Testis (tissue), 2 donors: ENCODE measurements around the gene RUNDC1.

Experiments
- CTCF ChIP-seq, 3 experiments: fragments of 450-650 bp in 2 of 3; fragments of 200-600 bp in 1 of 3; sonication (generic) in 1 of 3; IDR thresholded peaks; one replicate each; pipeline ENCODE4 v1.5.1; 2016 to 2019; ENCODE audit warnings: antibody characterized with exemption in 3 of 3, mild to moderate bottlenecking in 2 of 3, moderate library complexity in 1 of 3
- POLR2A ChIP-seq: fragments of 450-650 bp; IDR thresholded peaks from one replicate; pipeline ENCODE4 v1.6.1; 2017; ENCODE audit warnings: antibody characterized with exemption, mild to moderate bottlenecking, moderate library complexity

- TF ChIP-seq CTCF (IDR thresholded peaks at IDR 0.05) (no peak), POLR2A (no peak)
These were observed 61.8 kb downstream of the RUNDC1 start for GRCh38 chr17:43042025-43042628.
